ENCODE results near the gene CUZD1. TPM values are rescaled to one million over a fixed set of nuclear protein-coding genes. Genes with fewer than 3 reads are reported as not detected.
"Not testable (repeated sequence)": the region's sequence is repeated elsewhere in the genome, so short reads cannot be mapped to it uniquely, and the experiment has no call there.

CUZD1 gene
- total and polyA plus RNA-seq, 4 donors: 0.29 to 1.5 (median 0.97) TPM

DNA sequence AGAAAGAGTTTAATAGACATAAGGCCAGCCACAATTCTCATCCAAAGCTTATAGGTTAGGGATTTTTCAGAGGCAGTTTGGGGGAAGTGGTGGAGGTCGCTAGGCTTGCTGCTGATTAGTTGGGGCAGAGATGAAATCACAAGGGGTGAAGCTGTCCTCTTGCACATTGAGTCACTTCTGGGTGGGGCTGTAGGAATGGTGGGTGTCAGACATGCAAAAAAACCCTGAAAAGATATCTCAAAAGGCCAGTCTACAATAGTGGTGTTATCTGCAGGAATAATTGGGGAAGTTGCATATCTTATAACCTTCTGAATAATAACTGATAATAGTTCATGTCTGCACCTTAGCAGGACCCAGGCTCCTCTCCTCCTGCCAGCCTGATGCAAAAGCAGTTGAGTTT lies 31.6 kb upstream of the CUZD1 start:
- H3K27ac ChIP-seq (ENCODE audit: low read depth in 1 of 2, low read length in 1 of 2): no peak overlapping the region
- TF ChIP-seq, protein P1, sequence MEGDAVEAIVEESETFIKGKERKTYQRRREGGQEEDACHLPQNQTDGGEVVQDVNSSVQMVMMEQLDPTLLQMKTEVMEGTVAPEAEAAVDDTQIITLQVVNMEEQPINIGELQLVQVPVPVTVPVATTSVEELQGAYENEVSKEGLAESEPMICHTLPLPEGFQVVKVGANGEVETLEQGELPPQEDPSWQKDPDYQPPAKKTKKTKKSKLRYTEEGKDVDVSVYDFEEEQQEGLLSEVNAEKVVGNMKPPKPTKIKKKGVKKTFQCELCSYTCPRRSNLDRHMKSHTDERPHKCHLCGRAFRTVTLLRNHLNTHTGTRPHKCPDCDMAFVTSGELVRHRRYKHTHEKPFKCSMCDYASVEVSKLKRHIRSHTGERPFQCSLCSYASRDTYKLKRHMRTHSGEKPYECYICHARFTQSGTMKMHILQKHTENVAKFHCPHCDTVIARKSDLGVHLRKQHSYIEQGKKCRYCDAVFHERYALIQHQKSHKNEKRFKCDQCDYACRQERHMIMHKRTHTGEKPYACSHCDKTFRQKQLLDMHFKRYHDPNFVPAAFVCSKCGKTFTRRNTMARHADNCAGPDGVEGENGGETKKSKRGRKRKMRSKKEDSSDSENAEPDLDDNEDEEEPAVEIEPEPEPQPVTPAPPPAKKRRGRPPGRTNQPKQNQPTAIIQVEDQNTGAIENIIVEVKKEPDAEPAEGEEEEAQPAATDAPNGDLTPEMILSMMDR (IDR thresholded peaks at IDR 0.05; ENCODE audit: control extremely low read depth, extremely low read depth): no peak
- ATAC-seq (ENCODE audit: insufficient read depth, low FRiP score) (no peak), DNase-seq (no peak)
- H3K4me3 ChIP-seq: no peak overlapping the region
- no peaks in the 10 kb centered on the region for H3K9me3 ChIP-seq (ENCODE audit: control insufficient read depth in 4 of 4, insufficient read depth in 3 of 4, low read length in 3 of 4)
- H3K4me1 ChIP-seq (ENCODE audit: control insufficient read depth in 5 of 5, insufficient read depth in 5 of 5, low read length in 5 of 5): peaks cover 0 to 10% (median 5%) of the 10 kb centered on the region in 5 donors
- no peaks in the 10 kb centered on the region for H3K36me3 ChIP-seq (ENCODE audit: control insufficient read depth in 4 of 4, insufficient read depth in 4 of 4, low read length in 4 of 4)
- H3K27me3 ChIP-seq (ENCODE audit: control insufficient read depth in 3 of 3, insufficient read depth in 3 of 3, low read length in 2 of 3): peaks cover 0 to 4% (median 0%) of the 10 kb centered on the region in 3 donors
- no peak overlapping the region for H3K9ac ChIP-seq (ENCODE audit: insufficient read depth in 1 of 2, low read length in 2 of 2)
- 77 to 89% methylated on average over 1 of the region's 1 CpG for WGBS, 2 donors

DNA sequence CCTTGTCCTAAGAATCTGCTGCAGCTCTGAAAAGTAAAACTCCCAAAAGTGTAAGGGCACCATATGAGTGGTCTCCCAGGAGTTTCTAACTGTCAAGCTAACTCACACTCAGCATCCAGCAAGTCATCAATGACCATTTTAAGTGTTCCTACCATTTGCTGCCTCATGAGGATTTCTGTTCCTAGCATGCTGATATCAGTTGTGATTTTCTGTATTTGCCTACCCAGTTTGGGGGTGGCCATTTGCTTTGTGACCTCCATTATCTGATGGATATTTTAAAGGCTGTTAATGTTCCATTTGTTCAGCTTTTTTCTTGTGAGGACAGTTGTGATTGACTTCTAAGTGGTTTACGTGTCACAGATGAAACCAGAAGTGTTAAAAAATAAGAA lies 30.8 kb upstream of the CUZD1 start:
- no peak overlapping the region for H3K9ac ChIP-seq (ENCODE audit: insufficient read depth in 1 of 2, low read length in 2 of 2)
- ATAC-seq (ENCODE audit: insufficient read depth, low FRiP score): no peak
- H3K4me3 ChIP-seq: no peak overlapping the region
- 89 to 92% methylated on average over 1 of the region's 1 CpG for WGBS, 2 donors
- no peak overlapping the region for H3K27ac ChIP-seq (ENCODE audit: low read depth in 1 of 2, low read length in 1 of 2)
- TF ChIP-seq, protein P1 (IDR thresholded peaks at IDR 0.05; ENCODE audit: control extremely low read depth, extremely low read depth): no peak
- H3K27me3 ChIP-seq (ENCODE audit: control insufficient read depth in 3 of 3, insufficient read depth in 3 of 3, low read length in 2 of 3): peaks cover 0 to 4% (median 0%) of the 10 kb centered on the region in 3 donors
- no peaks in the 10 kb centered on the region for H3K9me3 ChIP-seq (ENCODE audit: control insufficient read depth in 4 of 4, insufficient read depth in 3 of 4, low read length in 3 of 4)
- no peaks in the 10 kb centered on the region for H3K36me3 ChIP-seq (ENCODE audit: control insufficient read depth in 4 of 4, insufficient read depth in 4 of 4, low read length in 4 of 4)
- peaks cover 0 to 10% (median 5%) of the 10 kb centered on the region in 5 donors for H3K4me1 ChIP-seq (ENCODE audit: control insufficient read depth in 5 of 5, insufficient read depth in 5 of 5, low read length in 5 of 5)
- no peak for DNase-seq

DNA sequence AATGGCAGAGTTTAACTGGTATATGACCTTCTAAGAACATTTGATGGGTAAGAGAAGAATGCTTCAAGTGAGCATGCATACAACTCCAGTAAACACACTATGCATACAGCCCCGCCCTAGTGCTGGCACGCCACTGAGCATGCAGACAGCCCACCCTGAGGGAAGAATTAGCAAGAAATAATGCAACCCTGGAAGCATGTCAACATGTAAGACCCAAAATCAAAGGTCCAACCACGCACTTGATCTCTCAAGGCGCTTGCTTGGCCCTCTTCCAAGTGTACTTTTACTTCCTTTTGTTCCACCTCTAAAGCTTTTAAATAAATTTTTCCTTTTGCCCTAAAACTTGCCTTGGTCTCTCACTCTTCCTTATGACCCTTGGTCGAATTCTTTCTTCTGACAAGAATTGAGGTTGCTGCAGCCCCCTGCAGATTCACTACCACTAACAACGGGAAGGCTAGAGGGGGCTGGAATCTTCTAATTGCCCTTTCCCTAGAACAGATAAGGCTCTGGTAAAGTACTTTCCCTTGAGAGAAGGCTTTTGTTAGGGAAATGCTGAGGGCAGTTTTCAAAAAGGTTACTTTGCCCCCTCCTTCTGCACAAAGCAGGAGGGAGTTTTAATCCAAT lies 30.3 kb upstream of the CUZD1 start:
- 52 to 56% methylated on average over 6 of the region's 6 CpGs for WGBS, 2 donors
- no peak for DNase-seq
- no peak overlapping the region for H3K4me3 ChIP-seq
- TF ChIP-seq, protein P1 (IDR thresholded peaks at IDR 0.05; ENCODE audit: control extremely low read depth, extremely low read depth): no peak
- no peak overlapping the region for H3K9ac ChIP-seq (ENCODE audit: insufficient read depth in 1 of 2, low read length in 2 of 2)
- no peak for ATAC-seq (ENCODE audit: insufficient read depth, low FRiP score)
- no peak overlapping the region for H3K27ac ChIP-seq (ENCODE audit: low read depth in 1 of 2, low read length in 1 of 2)
- H3K27me3 ChIP-seq (ENCODE audit: control insufficient read depth in 3 of 3, insufficient read depth in 3 of 3, low read length in 2 of 3): peaks cover 0 to 4% (median 0%) of the 10 kb centered on the region in 3 donors
- no peaks in the 10 kb centered on the region for H3K36me3 ChIP-seq (ENCODE audit: control insufficient read depth in 4 of 4, insufficient read depth in 4 of 4, low read length in 4 of 4)
- H3K4me1 ChIP-seq (ENCODE audit: control insufficient read depth in 5 of 5, insufficient read depth in 5 of 5, low read length in 5 of 5): peaks cover 0 to 10% (median 5%) of the 10 kb centered on the region in 5 donors
- no peaks in the 10 kb centered on the region for H3K9me3 ChIP-seq (ENCODE audit: control insufficient read depth in 4 of 4, insufficient read depth in 3 of 4, low read length in 3 of 4)

DNA sequence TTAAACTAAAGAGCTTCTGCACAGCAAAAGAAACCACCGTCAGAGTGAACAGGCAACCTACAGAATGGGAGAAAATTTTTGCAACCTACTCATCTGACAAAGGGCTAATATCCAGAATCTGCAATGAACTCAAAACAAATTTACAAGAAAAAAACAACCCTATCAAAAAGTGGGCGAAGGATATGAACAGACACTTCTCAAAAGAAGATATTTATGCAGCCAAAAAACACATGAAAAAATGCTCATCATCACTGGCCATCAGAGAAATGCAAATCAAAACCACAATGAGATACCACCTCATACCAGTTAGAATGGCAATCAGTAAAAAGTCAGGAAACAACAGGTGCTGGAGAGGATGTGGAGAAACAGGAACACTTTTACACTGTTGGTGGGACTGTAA lies 26.3 kb upstream of the CUZD1 start:
- not testable (repeated sequence) for H3K9me3 ChIP-seq (ENCODE audit: control insufficient read depth in 4 of 4, insufficient read depth in 3 of 4, low read length in 3 of 4); H3K27me3 ChIP-seq (ENCODE audit: control insufficient read depth in 3 of 3, insufficient read depth in 3 of 3, low read length in 2 of 3); DNase-seq; ATAC-seq (ENCODE audit: insufficient read depth, low FRiP score); H3K4me3 ChIP-seq; H3K9ac ChIP-seq (ENCODE audit: insufficient read depth in 1 of 2, low read length in 2 of 2); H3K27ac ChIP-seq (ENCODE audit: low read depth in 1 of 2, low read length in 1 of 2); H3K36me3 ChIP-seq (ENCODE audit: control insufficient read depth in 4 of 4, insufficient read depth in 4 of 4, low read length in 4 of 4); H3K4me1 ChIP-seq (ENCODE audit: control insufficient read depth in 5 of 5, insufficient read depth in 5 of 5, low read length in 5 of 5)
- WGBS, 2 donors: 95 to 100% methylated on average over 1 of the region's 2 CpGs

DNA sequence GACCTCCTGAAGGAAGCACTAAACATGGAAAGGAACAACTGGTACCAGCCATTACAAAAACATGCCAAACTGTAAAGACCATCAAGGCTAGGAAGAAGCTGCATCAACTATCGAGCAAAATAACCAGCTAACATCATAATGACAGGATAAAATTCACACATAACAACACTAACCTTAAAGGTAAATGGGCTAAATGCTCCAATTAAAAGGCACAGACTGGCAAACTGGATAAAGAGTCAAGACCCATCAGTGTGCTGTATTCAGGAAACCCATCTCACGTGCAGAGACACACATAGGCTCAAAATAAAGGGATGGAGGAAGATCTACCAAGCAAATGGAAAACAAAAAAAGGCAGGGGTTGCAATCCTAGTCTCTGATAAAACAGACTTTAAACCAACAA lies 23.1 kb upstream of the CUZD1 start:
- not testable (repeated sequence) for H3K36me3 ChIP-seq (ENCODE audit: control insufficient read depth in 4 of 4, insufficient read depth in 4 of 4, low read length in 4 of 4); H3K27ac ChIP-seq (ENCODE audit: low read depth in 1 of 2, low read length in 1 of 2); H3K9me3 ChIP-seq (ENCODE audit: control insufficient read depth in 4 of 4, insufficient read depth in 3 of 4, low read length in 3 of 4); H3K27me3 ChIP-seq (ENCODE audit: control insufficient read depth in 3 of 3, insufficient read depth in 3 of 3, low read length in 2 of 3); H3K9ac ChIP-seq (ENCODE audit: insufficient read depth in 1 of 2, low read length in 2 of 2); DNase-seq; ATAC-seq (ENCODE audit: insufficient read depth, low FRiP score); H3K4me3 ChIP-seq; H3K4me1 ChIP-seq (ENCODE audit: control insufficient read depth in 5 of 5, insufficient read depth in 5 of 5, low read length in 5 of 5)
- 85 to 95% methylated on average over 1 of the region's 2 CpGs for WGBS, 2 donors

DNA sequence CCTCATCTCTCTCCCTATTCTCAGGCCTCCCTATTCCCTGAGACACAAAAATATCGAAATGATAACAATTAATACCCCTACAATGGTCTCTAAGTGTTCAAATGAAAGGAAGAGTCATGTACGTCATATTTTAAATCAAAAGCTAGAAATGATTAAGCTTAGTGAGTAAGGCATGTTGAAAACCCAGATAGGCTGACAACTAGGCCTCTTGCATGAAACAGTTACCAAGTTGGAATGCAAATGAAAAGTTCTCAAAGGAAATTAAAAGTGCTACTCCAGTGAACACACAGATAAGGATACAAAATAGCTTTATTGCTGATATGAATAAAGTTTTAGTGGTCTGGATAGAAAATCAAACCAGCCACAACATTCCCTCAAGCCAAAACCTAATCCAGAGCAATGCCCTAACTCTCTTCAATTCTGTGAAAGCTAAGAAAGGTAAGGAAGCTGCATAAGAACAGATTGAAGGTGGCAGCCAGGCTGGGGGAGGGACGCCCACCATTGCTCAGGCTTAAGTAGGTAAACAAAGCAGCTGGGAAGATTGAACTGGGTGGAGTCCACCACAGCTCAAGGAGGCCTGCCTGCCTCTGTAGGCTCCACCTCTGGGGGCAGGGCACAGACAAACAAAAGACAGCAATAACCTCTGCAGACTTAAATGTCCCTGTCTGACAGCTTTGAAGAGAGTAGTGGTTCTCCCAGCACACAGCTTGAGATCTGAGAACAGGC lies 21.3 kb upstream of the CUZD1 start:
- not testable (repeated sequence) for H3K9me3 ChIP-seq (ENCODE audit: control insufficient read depth in 4 of 4, insufficient read depth in 3 of 4, low read length in 3 of 4); ATAC-seq (ENCODE audit: insufficient read depth, low FRiP score); H3K4me1 ChIP-seq (ENCODE audit: control insufficient read depth in 5 of 5, insufficient read depth in 5 of 5, low read length in 5 of 5); H3K27ac ChIP-seq (ENCODE audit: low read depth in 1 of 2, low read length in 1 of 2); H3K9ac ChIP-seq (ENCODE audit: insufficient read depth in 1 of 2, low read length in 2 of 2); H3K4me3 ChIP-seq; H3K27me3 ChIP-seq (ENCODE audit: control insufficient read depth in 3 of 3, insufficient read depth in 3 of 3, low read length in 2 of 3); DNase-seq; H3K36me3 ChIP-seq (ENCODE audit: control insufficient read depth in 4 of 4, insufficient read depth in 4 of 4, low read length in 4 of 4)
- WGBS, 2 donors: 71 to 80% methylated on average over 3 of the region's 3 CpGs

Data from lung (tissue), 12 donors.